Pons (tissue), 1 donor: Measurements from ENCODE around the gene HYOU1.
"Not testable (repeated sequence)": the region's sequence is repeated elsewhere in the genome, so short reads cannot be mapped to it uniquely, and the experiment has no call there.

Experiments used
- DNase-seq: peaks from one replicate; pipeline ENCODE4 v3.0.0-alpha.2; 2016; ENCODE audit warnings: low spot score

The HYOU1 gene

GRCh38 chr11:119057000-119057769, at the start of gene HYOU1:
HYOU1 (minus strand) TSS chr11:119057205; CDS start chr11:119056160, 1,045 bp downstream.
- peak; percentile 91 for DNase-seq

DNA sequence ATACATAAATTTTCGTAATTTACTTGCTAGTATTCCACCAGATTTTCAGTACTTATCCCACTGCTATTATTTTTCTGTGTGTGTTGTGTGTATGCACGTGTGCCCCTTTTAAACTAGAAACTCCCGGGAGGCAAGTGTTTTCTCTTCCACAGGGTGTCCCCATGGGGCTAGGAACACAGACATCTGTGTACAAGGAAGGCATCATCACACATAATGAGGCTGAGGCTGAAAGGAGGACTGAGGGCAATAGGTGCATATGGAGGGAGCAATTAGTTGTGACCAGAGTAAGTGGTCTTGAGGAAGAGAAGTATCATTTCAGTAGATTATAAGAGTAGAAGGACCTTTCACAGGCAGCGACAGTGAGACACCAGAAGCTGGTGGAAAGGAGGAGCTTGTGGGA, 46.8 kb upstream of the HYOU1 start:
- DNase-seq, result no peak

DNA sequence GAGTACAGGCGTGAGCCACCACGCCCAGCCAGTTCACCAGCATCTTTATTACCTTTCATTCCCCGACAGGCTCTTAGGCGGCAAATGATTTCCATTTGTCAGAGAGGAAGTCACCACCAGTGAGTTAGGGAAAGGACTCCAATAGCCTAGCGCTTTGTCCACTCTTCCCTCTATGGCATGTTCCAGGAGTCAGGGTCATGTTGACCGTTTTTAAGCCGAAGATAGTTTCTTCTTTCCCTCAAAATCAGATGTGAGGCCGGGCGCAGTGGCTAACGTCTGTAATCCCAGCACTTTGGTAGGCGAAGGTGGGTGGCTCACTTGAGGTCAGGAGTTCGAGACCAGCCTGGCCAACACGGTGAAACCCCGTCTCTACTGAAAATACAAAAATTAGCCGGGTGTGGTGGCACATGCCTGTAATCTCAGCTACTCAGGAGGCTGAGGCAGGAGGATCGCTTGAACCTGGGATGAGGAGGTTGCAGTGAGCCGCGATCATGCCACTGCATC, 46.2 kb upstream of the HYOU1 start:
- DNase-seq, result not testable (repeated sequence)

GRCh38 chr11:119101759-119102423, 44.9 kb upstream of the HYOU1 start, which contains the start of gene DPAGT1:
DPAGT1 (minus strand) TSS chr11:119101853; CDS start chr11:119101655, 198 bp downstream.
- peak; percentile 98 for DNase-seq

GRCh38 chr11:119100994-119101758, 44.2 kb upstream of the HYOU1 start:
- DNase-seq, result no peak

DNA sequence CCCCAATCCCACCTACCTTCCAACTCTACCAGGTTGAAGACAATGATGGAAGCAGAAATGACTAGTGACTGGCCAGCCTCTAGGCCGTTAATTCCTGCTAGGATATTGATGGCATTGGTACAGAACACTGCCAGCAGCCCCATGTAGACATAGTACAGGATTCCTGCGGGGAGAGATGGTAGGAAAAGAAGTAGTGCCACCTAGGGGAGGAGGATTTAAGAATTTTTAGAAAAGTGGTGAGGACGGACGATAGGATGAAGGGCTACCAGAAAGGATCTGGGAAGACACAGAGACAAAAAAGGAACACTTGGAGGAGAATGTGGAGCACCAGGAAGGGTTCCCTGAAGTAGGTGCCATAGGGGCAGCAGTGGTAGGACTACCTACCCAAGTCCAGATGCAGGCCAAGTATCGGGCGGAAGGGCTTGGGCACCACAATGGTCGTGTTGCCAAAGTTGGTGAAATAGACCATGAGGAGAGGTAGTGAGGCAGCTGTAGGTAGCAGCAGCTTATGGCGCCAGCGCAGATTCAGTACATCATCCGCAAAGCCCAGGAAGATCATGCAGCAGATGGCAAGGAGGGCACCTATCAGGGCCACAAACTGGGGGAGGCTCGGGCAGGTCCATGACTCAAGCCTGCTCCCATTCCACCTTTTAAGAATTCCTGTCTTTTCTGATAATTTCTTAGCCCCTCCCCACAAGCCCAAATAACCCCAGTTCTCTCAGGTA, 43.4 kb upstream of the HYOU1 start:
- no peak for DNase-seq

DNA sequence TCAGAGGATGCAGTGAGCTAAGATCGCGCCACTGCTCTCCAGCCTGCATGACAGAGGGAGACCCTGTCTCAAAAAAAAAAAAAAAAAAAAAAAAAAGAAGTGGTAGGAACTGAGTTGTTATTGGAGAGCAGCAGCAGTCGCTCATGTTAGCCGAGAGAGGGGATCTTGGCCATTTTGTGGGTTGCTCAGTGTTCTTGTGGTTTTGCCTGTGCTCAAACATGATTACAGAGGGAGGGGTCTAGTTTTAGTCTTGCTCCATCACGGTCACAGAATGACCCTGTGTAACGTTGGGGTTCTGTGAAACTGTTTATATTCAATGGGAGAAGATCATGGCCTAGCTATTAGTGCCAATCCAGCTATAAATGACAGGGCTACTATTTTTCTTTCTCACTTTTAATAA, 42.7 kb upstream of the HYOU1 start:
- DNase-seq, result no peak

- DNase-seq, result peak; percentile 100
Measured at GRCh38 chr11:119095066-119095880, 38.3 kb upstream of the HYOU1 start.

DNA sequence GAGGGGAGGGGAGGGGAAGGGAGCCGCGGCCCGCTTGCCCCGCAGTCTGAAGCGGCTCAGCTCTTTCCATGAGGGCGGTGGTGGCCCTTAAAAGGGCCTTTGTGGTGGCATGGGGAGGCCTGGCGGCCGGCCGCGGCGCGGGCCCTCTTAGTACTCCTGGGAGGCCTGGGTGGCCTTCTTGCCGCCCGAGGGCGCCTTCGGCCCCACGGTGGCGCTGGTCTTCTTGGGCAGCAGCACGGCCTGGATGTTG, 37.7 kb upstream of the HYOU1 start:
- peak; percentile 80 for DNase-seq

- DNase-seq, result no peak
Measured at GRCh38 chr11:119093942-119094815, 37.2 kb upstream of the HYOU1 start.

DNA sequence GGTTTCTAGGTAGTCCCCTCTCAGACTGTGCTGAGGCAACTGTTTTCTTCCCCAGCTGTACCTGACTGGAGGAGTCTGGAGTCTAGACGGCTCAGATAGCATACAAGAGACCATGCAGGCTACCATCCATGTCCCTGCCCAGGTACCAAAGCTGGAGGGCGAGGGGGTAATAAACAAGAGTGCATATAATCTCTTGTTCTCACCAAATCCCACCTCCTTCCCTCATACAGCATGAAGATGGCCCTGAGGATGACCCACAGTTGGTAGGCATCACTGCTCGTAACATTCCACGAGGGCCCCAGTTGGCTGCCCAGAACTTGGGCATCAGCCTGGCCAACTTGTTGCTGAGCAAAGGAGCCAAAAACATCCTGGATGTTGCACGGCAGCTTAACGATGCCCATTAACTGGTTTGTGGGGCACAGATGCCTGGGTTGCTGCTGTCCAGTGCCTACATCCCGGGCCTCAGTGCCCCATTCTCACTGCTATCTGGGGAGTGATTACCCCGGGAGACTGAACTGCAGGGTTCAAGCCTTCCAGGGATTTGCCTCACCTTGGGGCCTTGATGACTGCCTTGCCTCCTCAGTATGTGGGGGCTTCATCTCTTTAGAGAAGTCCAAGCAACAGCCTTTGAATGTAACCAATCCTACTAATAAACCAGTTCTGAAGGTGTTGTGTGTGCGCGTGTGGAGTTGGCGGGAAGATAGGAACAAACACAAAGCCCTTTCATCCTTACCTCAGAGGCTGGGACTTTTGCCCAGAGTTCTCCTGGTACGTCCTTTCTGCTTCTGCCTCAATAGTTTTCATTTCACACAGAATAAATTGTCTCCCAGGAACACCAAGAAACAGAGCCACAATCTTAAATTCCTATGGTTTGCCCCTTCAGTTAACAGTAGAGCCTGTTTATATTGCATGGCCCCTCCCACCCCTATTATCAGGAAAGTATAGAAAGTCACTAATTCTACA, 36.2 kb upstream of the HYOU1 start:
- no peak for DNase-seq

DNA sequence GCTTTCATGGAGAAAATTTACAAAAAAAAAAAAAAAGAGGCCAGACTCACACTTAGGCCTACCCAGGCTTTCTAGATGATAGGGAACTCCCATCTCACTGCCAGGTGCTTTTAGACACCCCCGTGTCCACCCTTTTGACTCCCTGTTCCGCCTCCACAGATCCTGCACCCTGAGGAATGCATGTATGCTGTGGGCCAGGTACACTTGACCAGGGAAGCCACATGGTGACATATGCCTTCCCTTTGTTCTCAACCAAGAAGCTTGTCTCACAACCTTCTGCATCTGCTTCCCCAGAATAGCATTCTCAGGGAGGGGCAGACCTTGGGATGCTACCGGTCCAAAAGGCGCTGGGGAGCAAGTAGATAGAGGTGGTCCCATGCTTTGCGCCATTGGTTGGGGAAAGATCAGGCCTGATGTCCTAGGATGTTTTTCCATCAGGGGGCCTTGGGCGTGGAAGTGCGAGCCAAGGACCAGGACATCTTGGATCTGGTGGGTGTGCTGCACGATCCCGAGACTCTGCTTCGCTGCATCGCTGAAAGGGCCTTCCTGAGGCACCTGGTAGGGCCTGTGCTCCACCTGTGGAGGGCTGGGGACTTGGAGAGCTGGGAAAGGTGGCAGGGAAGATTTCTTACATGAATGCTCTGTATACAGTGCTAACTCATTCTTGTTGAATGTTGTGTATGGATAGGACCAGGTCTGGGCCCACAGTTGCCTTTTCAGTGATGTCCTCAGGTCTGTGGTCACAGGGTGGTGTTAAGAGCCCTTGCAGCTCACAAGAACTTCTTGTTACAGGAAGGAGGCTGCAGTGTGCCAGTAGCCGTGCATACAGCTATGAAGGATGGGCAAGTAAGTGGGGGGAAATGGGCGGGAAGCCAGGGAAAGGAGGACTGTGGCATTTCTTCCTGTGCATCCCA, 35.2 kb upstream of the HYOU1 start:
- no peak for DNase-seq

DNA sequence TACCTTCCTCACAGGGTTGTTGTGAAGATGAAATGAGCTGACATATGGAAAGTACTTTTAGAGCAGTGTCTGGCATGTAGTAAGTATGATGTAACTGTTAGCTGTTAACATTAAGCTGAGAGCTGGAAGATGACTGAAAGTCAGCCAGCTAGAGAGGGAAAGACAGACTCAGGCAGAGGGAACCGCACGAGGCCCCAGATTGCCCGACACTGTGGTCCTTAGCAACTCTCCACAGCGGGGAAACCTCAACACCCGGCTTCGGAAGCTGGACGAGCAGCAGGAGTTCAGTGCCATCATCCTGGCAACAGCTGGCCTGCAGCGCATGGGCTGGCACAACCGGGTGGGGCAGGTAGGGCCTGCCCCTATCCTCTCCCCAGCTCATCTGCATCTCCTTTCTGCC, 34.2 kb upstream of the HYOU1 start:
- no peak for DNase-seq

GRCh38 chr11:119089319-119089718, 32.3 kb upstream of the HYOU1 start:
- no peak for DNase-seq

- DNase-seq, result no peak
Measured at GRCh38 chr11:119088406-119088805, 31.4 kb upstream of the HYOU1 start.

DNA sequence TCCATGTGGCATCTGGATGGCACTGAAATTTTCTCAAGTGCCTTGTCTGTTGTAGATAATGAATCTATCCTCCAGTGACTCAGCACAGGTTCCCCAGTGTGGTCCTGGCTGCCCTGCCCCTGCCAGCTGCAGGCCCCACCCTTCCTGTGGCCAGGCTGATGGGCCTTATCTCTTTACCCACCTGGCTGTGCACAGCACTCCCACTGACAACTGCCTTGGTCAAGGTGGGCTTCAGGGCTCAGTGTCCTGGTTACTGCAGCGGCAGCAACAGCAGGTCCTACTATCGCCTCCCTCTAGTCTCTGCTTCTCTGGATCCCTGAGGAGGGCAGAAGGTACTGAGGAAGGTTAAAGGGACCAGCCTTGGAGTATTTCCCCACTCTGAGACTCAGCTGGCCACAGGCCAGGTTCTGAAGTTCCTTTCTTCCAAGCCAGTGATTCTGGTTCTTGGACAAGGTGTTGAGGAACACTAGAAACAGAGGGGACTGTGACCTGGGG, 30.8 kb upstream of the HYOU1 start:
- no peak for DNase-seq

- DNase-seq, result no peak
Measured at GRCh38 chr11:119087123-119087522, 30.1 kb upstream of the HYOU1 start.

- DNase-seq, result no peak
Measured at GRCh38 chr11:119085437-119085847, 28.4 kb upstream of the HYOU1 start.
